B cell (primary cell): ENCODE results near the gene ZNF688. TPM values are rescaled to one million over a fixed set of nuclear protein-coding genes. Genes with fewer than 3 reads are reported as not detected.
A peak's percentile ranks its signal among the peaks of the same experiment; 100 is the strongest.

ENCODE experiments used
- ATAC-seq: fragments of 200-7000 bp; cut with Tn5 transposase; one replicate; pipeline ENCODE4 v1.10.0; 2021; ENCODE audit warnings: low read depth, mild to moderate bottlenecking, moderate number of reproducible peaks, moderate library complexity
- CTCF ChIA-PET: fragments of 350-600 bp; sonication (Branson Sonifier 250); formaldehyde crosslinking; loops from one replicate; lab custom pipeline; 2021; ENCODE audit warnings: antibody characterized with exemption, inconsistent platforms; lab: Charles Lee
- POLR2A ChIA-PET: fragments of 350-600 bp; sonication (Branson Sonifier 250); formaldehyde crosslinking; loops from one replicate; lab custom pipeline; 2021; ENCODE audit warnings: antibody characterized with exemption; lab: Charles Lee
- DNase-seq: peaks from one replicate; pipeline ENCODE4 v3.0.0; 2013
- H2AFZ ChIP-seq: 2 replicates; pipeline ENCODE4 v1.6.1; 2012; ENCODE audit warnings: mild to moderate bottlenecking, low read depth, low read length; ENCODE audit not compliant: insufficient read depth, poor library complexity, severe bottlenecking
- H3K27ac ChIP-seq, 2 donors: 1 replicate in 1 of 2; 2 replicates in 1 of 2; pipeline ENCODE4 v1.5.1; 2012 to 2013; ENCODE audit warnings: low read length in 2 of 2, mild to moderate bottlenecking in 2 of 2, moderate library complexity in 1 of 2
- H3K27me3 ChIP-seq, 4 experiments: fragments of 200-600 bp in 1 of 4; sonication (generic) in 1 of 4; replicated peaks in 1 of 4; 1 replicate in 2 of 4; 2 replicates in 2 of 4; pipeline versions ENCODE4 v1.6.1 to v1.7.0; 2013 to 2016; ENCODE audit warnings: low read length in 3 of 4, mild to moderate bottlenecking in 2 of 4, mixed read lengths in 1 of 4, moderate library complexity in 1 of 4; ENCODE audit not compliant: insufficient read depth in 4 of 4, control insufficient read depth in 3 of 4; ENCODE audit errors: control extremely low read depth in 1 of 4
- H3K36me3 ChIP-seq, 2 experiments: replicated peaks in 1 of 2; 1 replicate in 1 of 2; 2 replicates in 1 of 2; pipeline versions ENCODE4 v1.6.1 to v1.7.1; 2013; ENCODE audit warnings: low read length in 1 of 2; ENCODE audit not compliant: insufficient read depth in 2 of 2, control insufficient read depth in 1 of 2; ENCODE audit errors: control extremely low read depth in 1 of 2, extremely low read depth in 1 of 2
- H3K4me1 ChIP-seq, 2 donors: fragments of 200-600 bp in 1 of 2; sonication (generic) in 1 of 2; 1 replicate in 1 of 2; 2 replicates in 1 of 2; pipeline versions ENCODE4 v1.5.1 to v1.6.1; 2013 to 2017; ENCODE audit warnings: low read length in 2 of 2; ENCODE audit not compliant: control insufficient read depth in 2 of 2, insufficient read depth in 2 of 2
- H3K4me2 ChIP-seq: replicated peaks from 2 replicates; pipeline ENCODE3; 2012; ENCODE audit warnings: mild to moderate bottlenecking, low read depth, low read length; ENCODE audit not compliant: poor library complexity, severe bottlenecking
- H3K4me3 ChIP-seq, 5 experiments: fragments of 200-600 bp in 1 of 5; sonication (generic) in 1 of 5; 1 replicate in 3 of 5; 2 replicates in 2 of 5; pipeline versions ENCODE4 v1.5.1 to v1.7.0; 2011 to 2016; ENCODE audit warnings: low read length in 4 of 5, mild to moderate bottlenecking in 4 of 5, low read depth in 2 of 5, control low read depth in 1 of 5, moderate library complexity in 1 of 5; ENCODE audit not compliant: insufficient read depth in 1 of 5; ENCODE audit errors: control extremely low read depth in 1 of 5, extremely low read depth in 1 of 5
- H3K79me2 ChIP-seq: fragments of 200-600 bp; sonication (generic); one replicate; pipeline ENCODE4 v1.6.0; 2016; ENCODE audit warnings: low read length; ENCODE audit not compliant: control insufficient read depth, insufficient read depth
- H3K9ac ChIP-seq: fragments of 200-600 bp; sonication (generic); 2 replicates; pipeline ENCODE4 v1.6.1; 2017; ENCODE audit warnings: mild to moderate bottlenecking, low read length, moderate library complexity
- H3K9me3 ChIP-seq, 3 donors: one replicate each; pipeline versions ENCODE4 v1.6.1 to v1.7.1; 2013; ENCODE audit warnings: low read length in 2 of 3; ENCODE audit not compliant: control insufficient read depth in 2 of 3, insufficient read depth in 1 of 3; ENCODE audit errors: control extremely low read depth in 1 of 3
- H4K20me1 ChIP-seq: 2 replicates; pipeline ENCODE4 v1.6.0; 2012; ENCODE audit warnings: mild to moderate bottlenecking, low read length; ENCODE audit not compliant: insufficient read depth, control insufficient read depth, poor library complexity, severe bottlenecking
- H3K27ac Mint-ChIP-seq: one replicate; pipeline ENCODE4 v1.8.0; 2021; ENCODE audit warnings: mixed read lengths
- H3K27me3 Mint-ChIP-seq: one replicate; pipeline ENCODE4 v1.8.0; 2021; ENCODE audit warnings: mixed read lengths
- H3K4me1 Mint-ChIP-seq: one replicate; pipeline ENCODE4 v1.8.0; 2021; ENCODE audit warnings: mixed read lengths
- H3K4me3 Mint-ChIP-seq: one replicate; pipeline ENCODE4 v1.8.0; 2021; ENCODE audit warnings: mixed read lengths
- H3K9me3 Mint-ChIP-seq: one replicate; pipeline ENCODE4 v1.8.0; 2022; ENCODE audit warnings: mixed read lengths; ENCODE audit not compliant: insufficient read depth
- CTCF ChIP-seq: fragments of 200-600 bp; IDR thresholded peaks from one replicate; pipeline ENCODE4 v1.8.0; 2022; ENCODE audit warnings: antibody characterized with exemption, mild to moderate bottlenecking
- EZH2 ChIP-seq: IDR thresholded peaks from 2 replicates; pipeline ENCODE4 v1.6.1; 2012; ENCODE audit warnings: borderline replicate concordance, low read depth, mild to moderate bottlenecking, moderate library complexity, low read length; ENCODE audit not compliant: insufficient read depth, poor library complexity, severe bottlenecking
- WGBS: methylation state at CpG from one replicate; pipeline ENCODE4 v1.1.5; 2013; ENCODE audit warnings: missing lambda C conversion rate; ENCODE audit not compliant: insufficient coverage; 5-methylcytosine and 5-hydroxymethylcytosine counted together
- intact Hi-C: fragments of 100-400 bp; cut with micrococcal nuclease; formaldehyde crosslinking; loops from one replicate; pipeline ENCODE4 v1.10.0; 2022
- polyA plus RNA-seq: library from polyadenylated mRNA; depleted of rRNA; stranded (reverse); fragments of >200 nt; gene quantifications from 2 replicates; pipeline ENCODE4 v1.2.3, GENCODE V29; 2012
- total RNA-seq, 2 donors: library from RNA; stranded (reverse); fragments of 120-200 nt in 1 of 2; gene quantifications; 1 replicate in 1 of 2; 2 replicates in 1 of 2; pipeline versions ENCODE4 v1.2.3 to v1.2.4, GENCODE V29; 2013 to 2022

The ZNF688 gene
- total and polyA plus RNA-seq, 2 donors (not counting 1 experiment from before 2014, with no cell fraction given): 20.6 to 23.1 TPM

DNA sequence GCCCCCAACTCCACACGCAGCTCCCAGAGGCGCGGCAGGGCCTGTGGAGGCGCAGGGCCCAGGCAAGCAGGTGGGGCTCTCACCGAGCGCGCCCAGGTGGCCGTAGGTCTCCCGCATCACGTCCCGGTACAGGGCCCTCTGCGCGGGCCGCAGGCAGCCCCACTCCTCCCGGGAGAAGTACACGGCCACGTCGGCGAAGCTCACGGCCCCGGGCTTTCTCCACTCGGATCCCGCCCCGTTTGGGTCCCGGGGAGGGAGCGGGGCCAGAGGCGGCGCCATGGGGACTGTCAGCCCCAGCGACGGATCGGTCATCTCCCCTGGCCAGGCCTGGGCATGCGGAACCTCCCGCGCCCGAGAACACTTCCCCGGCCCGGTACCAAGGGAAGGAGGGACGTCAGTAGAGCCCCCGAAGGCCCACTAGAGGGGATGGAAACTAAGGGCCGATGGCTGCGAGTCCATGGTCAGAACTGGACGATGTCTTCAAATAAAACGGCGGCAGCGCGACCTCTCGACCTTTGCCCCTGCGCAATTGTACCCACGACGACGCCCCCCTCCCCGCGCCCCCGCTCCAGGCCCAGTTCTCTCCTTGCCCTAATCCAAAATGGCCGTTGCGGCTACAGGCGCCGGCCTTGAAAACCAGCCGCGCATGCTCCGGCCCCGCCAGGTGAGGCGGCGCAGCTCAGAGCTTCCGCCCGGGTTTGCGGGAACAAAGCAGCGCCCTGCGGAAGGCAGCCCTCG lies 37.0 kb downstream of the ZNF688 start, which contains the start of gene ZNF747:
Gene ZNF747 (minus strand): TSS at position 491 of the 738 bp plus-strand sequence. CDS start 179 bp downstream, at position 312.
- under 1% methylated on average over 70 of the region's 70 CpGs for WGBS
- Histone ChIP-seq H2AFZ (peak within 1 kb of the TSS; percentile 82), H3K9ac (peak within 1 kb of the TSS; percentile 79), H3K36me3 (peaks cover 0 to 9% of the 10 kb centered on the region in 2 experiments), H3K4me1 (peaks cover 8 to 23% of the 10 kb centered on the region in 2 donors), H4K20me1 (no peaks in the 10 kb centered on the region), H3K27me3 (no peaks in the 10 kb centered on the region), H3K79me2 (peaks cover 44% of the 10 kb centered on the region), H3K4me2 (peak within 1 kb of the TSS; percentile 80), H3K4me3 (peak within 1 kb of the TSS; percentile 80 to 93 (median 88)), H3K27ac (peak within 1 kb of the TSS; percentile 89 to 94), H3K9me3 (no peaks in the 10 kb centered on the region)
- peak within 1 kb of the TSS; percentile 98 for H3K4me3 Mint-ChIP-seq
- H3K9me3 Mint-ChIP-seq: no peaks in the 10 kb centered on the region
- ATAC-seq: peak; percentile 82
- POLR2A ChIA-PET: interaction anchor here (0.6 to 3.5 kb wide), 17 partner anchors 10 to 116 kb away, joined by 3 to 38 read pairs (median 4); partner anchors contain the start of genes DCTPP1, ITGAL, PRR14 and ZNF689
- CTCF ChIA-PET: interaction anchor here (0.7 to 4.0 kb wide), 18 partner anchors 9 to 139 kb away, joined by 3 to 55 read pairs (median 8); partner anchors contain the start of genes DCTPP1, PRR14, SEPHS2 and ZNF48
- DNase-seq: peak; percentile 93
- TF ChIP-seq CTCF: no peak
- no peak for TF ChIP-seq EZH2
- H3K4me1 Mint-ChIP-seq: peaks cover 33% of the 10 kb centered on the region
- intact Hi-C loops: loop anchor here (1.0 to 2.0 kb wide), 9 partner anchors 7 to 164 kb away; partner anchors contain the start of genes DCTPP1, FBRS, ZNF764 and ZNF785
- H3K27me3 Mint-ChIP-seq: no peaks in the 10 kb centered on the region
- H3K27ac Mint-ChIP-seq: peak within 1 kb of the TSS; percentile 94
